Psoas muscle (tissue), 8 donors: ENCODE data around the gene MAL. TPM values are rescaled to one million over a fixed set of nuclear protein-coding genes. Genes with fewer than 3 reads are reported as not detected.

Experiments used
- ATAC-seq, 4 donors: fragments of 200-7000 bp; cut with Tn5 transposase; one replicate each; pipeline ENCODE4 v1.9.1; 2020; ENCODE audit warnings: moderate library complexity in 3 of 4, mild to moderate bottlenecking in 2 of 4
- DNase-seq, 2 donors: peaks; one replicate each; pipeline ENCODE4 v3.0.0-alpha.2; 2020
- H3K27ac ChIP-seq: fragments of 200-600 bp; one replicate; pipeline ENCODE4 v1.8.0; 2022
- H3K27me3 ChIP-seq, 3 donors: fragments of 200-600 bp in 1 of 3; one replicate each; pipeline versions ENCODE4 v1.6.1 to v1.8.0; 2013 to 2022; ENCODE audit warnings: low read length in 2 of 3, mild to moderate bottlenecking in 2 of 3, moderate library complexity in 1 of 3; ENCODE audit not compliant: insufficient read depth in 3 of 3
- H3K36me3 ChIP-seq, 2 donors: fragments of 200-600 bp in 1 of 2; one replicate each; pipeline versions ENCODE4 v1.6.1 to v1.8.0; 2013 to 2022; ENCODE audit warnings: low read depth in 1 of 2, mild to moderate bottlenecking in 1 of 2, moderate library complexity in 1 of 2; ENCODE audit not compliant: insufficient read depth in 1 of 2
- H3K4me1 ChIP-seq: fragments of 200-600 bp; one replicate; pipeline ENCODE4 v1.8.0; 2022
- H3K4me3 ChIP-seq: fragments of 200-600 bp; one replicate; pipeline ENCODE4 v1.8.0; 2022; ENCODE audit warnings: mild to moderate bottlenecking
- H3K9me3 ChIP-seq: fragments of 200-600 bp; one replicate; pipeline ENCODE4 v1.8.0; 2022
- CTCF ChIP-seq: fragments of 200-600 bp; IDR thresholded peaks from one replicate; pipeline ENCODE4 v1.8.0; 2022; ENCODE audit warnings: antibody characterized with exemption
- WGBS, 3 donors: extraction: QIAGEN DNeasy Blood & Tissue Kit; methylation state at CpG; one replicate each; pipeline versions ENCODE4 v1.1.6 to v1.1.7; 2013; 5-methylcytosine and 5-hydroxymethylcytosine counted together
- intact Hi-C, 2 donors: fragments of 100-400 bp; cut with DNase I; formaldehyde crosslinking; loops; one replicate each; pipeline versions ENCODE4 v1.11.0 to v1.14.2; 2022
- polyA plus RNA-seq, 3 donors: library from polyadenylated mRNA; stranded (reverse); fragments of 200-250 nt; gene quantifications; one replicate each; pipeline ENCODE4 v1.2.3, GENCODE V29; 2013
- total RNA-seq, 4 donors: library from RNA; stranded (reverse); fragmentation: NEBNext Ultra II Directional in 2 of 4; extraction: Animal tissue kit (Norgen Biotek cat#: 25700) in 2 of 4; gene quantifications; one replicate each; pipeline versions ENCODE4 v1.2.1 to v1.2.4, GENCODE V29; 2021 to 2023
- donor health status: healthy with polysubstance abuse.
- donor health status: DM: no; HTN: no; CAD: no; lungs with moderate emphysema.
- donor health status: Bipolar disorder and iron deficiency.
- donor health status: healthy.
- donor health status: DM: yes; HTN: yes; CAD: no.
- donor health status: DM: no; HTN: no; CAD: no.
- donor health status: DM: no; HTN: no; CAD: no.
- donor health status: DM: yes; HTN: yes; CAD: no.

Gene MAL
- total and polyA plus RNA-seq, 7 donors: 0.53 to 1.5 (median 0.93) TPM; not detected in 1

- Histone ChIP-seq H3K27me3 (peaks cover 0 to 19% (median 6%) of the 10 kb centered on the region in 3 donors), H3K27ac (no peak overlapping the region), H3K36me3 (no peaks in the 10 kb centered on the region), H3K4me1 (no peaks in the 10 kb centered on the region), H3K4me3 (no peak overlapping the region), H3K9me3 (no peaks in the 10 kb centered on the region)
- intact Hi-C loops: no loop called here
- DNase-seq (no peak), ATAC-seq (no peak)
- WGBS, 3 donors: 84 to 85% (median 85%) methylated on average over 2 of the region's 2 CpGs
- no peak for TF ChIP-seq CTCF
Measured at GRCh38 chr2:95001701-95002100, 23.8 kb upstream of the MAL start.

- peaks cover 0 to 11% (median 2%) of the 10 kb centered on the region in 3 donors for H3K27me3 ChIP-seq
- no peak for TF ChIP-seq CTCF
- H3K4me1 ChIP-seq: no peaks in the 10 kb centered on the region
- no peak overlapping the region for H3K4me3 ChIP-seq
- intact Hi-C loops: no loop called here
- no peak overlapping the region for H3K27ac ChIP-seq
- ATAC-seq: no peak
- H3K9me3 ChIP-seq: no peaks in the 10 kb centered on the region
- H3K36me3 ChIP-seq: no peaks in the 10 kb centered on the region
- no peak for DNase-seq
- 88 to 92% (median 90%) methylated on average over 5 of the region's 5 CpGs for WGBS, 3 donors
Measured at GRCh38 chr2:95002498-95002897, 23.0 kb upstream of the MAL start.

GRCh38 chr2:95004287-95004686 lies 21.2 kb upstream of the MAL start:
- DNase-seq (no peak), ATAC-seq (no peak)
- H3K27ac ChIP-seq: no peak overlapping the region
- no peak overlapping the region for H3K4me3 ChIP-seq
- H3K36me3 ChIP-seq: no peaks in the 10 kb centered on the region
- H3K9me3 ChIP-seq: no peaks in the 10 kb centered on the region
- H3K4me1 ChIP-seq: no peaks in the 10 kb centered on the region
- peaks cover 0 to under 1% (median 0%) of the 10 kb centered on the region in 3 donors for H3K27me3 ChIP-seq
- WGBS, 3 donors: 34 to 44% (median 44%) methylated on average over 5 of the region's 5 CpGs
- intact Hi-C loops: no loop called here
- TF ChIP-seq CTCF: no peak

- H3K4me1 ChIP-seq: no peaks in the 10 kb centered on the region
- WGBS, 3 donors: 52 to 64% (median 57%) methylated on average over 8 of the region's 8 CpGs
- H3K4me3 ChIP-seq: no peak overlapping the region
- H3K27ac ChIP-seq: no peak overlapping the region
- no peaks in the 10 kb centered on the region for H3K27me3 ChIP-seq
- no peak for TF ChIP-seq CTCF
- intact Hi-C loops: no loop called here
- H3K9me3 ChIP-seq: no peaks in the 10 kb centered on the region
- ATAC-seq: no peak
- DNase-seq: no peak
- no peaks in the 10 kb centered on the region for H3K36me3 ChIP-seq
Measured at GRCh38 chr2:95004711-95005110, 20.8 kb upstream of the MAL start.

- H3K9me3 ChIP-seq: no peaks in the 10 kb centered on the region
- WGBS, 3 donors: 83 to 91% (median 86%) methylated on average over 9 of the region's 9 CpGs
- ATAC-seq: no peak
- TF ChIP-seq CTCF: no peak
- H3K36me3 ChIP-seq: no peaks in the 10 kb centered on the region
- intact Hi-C loops: no loop called here
- no peaks in the 10 kb centered on the region for H3K4me1 ChIP-seq
- H3K27ac ChIP-seq: no peak overlapping the region
- no peak for DNase-seq
- H3K4me3 ChIP-seq: no peak overlapping the region
- H3K27me3 ChIP-seq: no peaks in the 10 kb centered on the region
Measured at GRCh38 chr2:95005726-95006125, 19.8 kb upstream of the MAL start.
